Posterior vena cava (tissue), 2 donors: Measurements from ENCODE around the gene SEL1L. TPM values are rescaled to one million over a fixed set of nuclear protein-coding genes. Genes with fewer than 3 reads are reported as not detected.
A peak's percentile ranks its signal among the peaks of the same experiment; 100 is the strongest.
"Not testable (repeated sequence)": the region's sequence is repeated elsewhere in the genome, so short reads cannot be mapped to it uniquely, and the experiment has no call there.

Experiments used
- DNase-seq: peaks from one replicate; pipeline ENCODE4 v3.0.0-alpha.2; 2020; ENCODE audit warnings: low spot score
- intact Hi-C, 2 donors: fragments of 100-400 bp; cut with DNase I; formaldehyde crosslinking; loops; one replicate each; pipeline versions ENCODE4 v1.14.1 to v1.14.2; 2022 to 2023
- long read RNA-seq, 2 donors: library from polyadenylated mRNA; unstranded; transcript quantifications; one replicate each; pipeline ENCODE4 v2.0.0, GENCODE V29; 2020 to 2021
- total RNA-seq, 2 donors: library from RNA; stranded (reverse); fragmentation: NEBNext Ultra II Directional; extraction: Animal tissue kit (Norgen Biotek cat#: 25700); gene quantifications; one replicate each; pipeline ENCODE4 v1.2.1, GENCODE V29; 2021
- donor health status: DM: yes; HTN: yes; CAD: no.
- donor health status: DM: yes; HTN: yes; CAD: no.

The SEL1L gene
- total RNA-seq = 100 to 1,000 TPM in 1 of 2 donors, 10 to 100 TPM in 1; 97.5 to 103 TPM
- long read RNA-seq, donor 1, full-length matches to known transcripts = 7 of 20 reads
- long read RNA-seq, donor 1, partial matches to known transcripts = 2 of 20 reads
- long read RNA-seq, donor 1, other reads (novel, unspliced or antisense) = 11 of 20 reads
- long read RNA-seq, donor 2, full-length matches to known transcripts = 7 of 30 reads
- long read RNA-seq, donor 2, partial matches to known transcripts = 9 of 30 reads
- long read RNA-seq, donor 2, other reads (novel, unspliced or antisense) = 14 of 30 reads

GRCh38 chr14:81533536-81534343 lies at the start of gene SEL1L:
SEL1L (minus strand) TSS chr14:81533853; CDS start chr14:81533744, 109 bp downstream.
- DNase-seq = peak; percentile 100
- intact Hi-C loops = no loop called here

- no peak for DNase-seq
- intact Hi-C loops = no loop called here
Measured at GRCh38 chr14:81582420-81582819, 48.8 kb upstream of the SEL1L start.

GRCh38 chr14:81579115-81579514 lies 45.5 kb upstream of the SEL1L start:
- no peak for DNase-seq
- intact Hi-C loops = no loop called here

DNA sequence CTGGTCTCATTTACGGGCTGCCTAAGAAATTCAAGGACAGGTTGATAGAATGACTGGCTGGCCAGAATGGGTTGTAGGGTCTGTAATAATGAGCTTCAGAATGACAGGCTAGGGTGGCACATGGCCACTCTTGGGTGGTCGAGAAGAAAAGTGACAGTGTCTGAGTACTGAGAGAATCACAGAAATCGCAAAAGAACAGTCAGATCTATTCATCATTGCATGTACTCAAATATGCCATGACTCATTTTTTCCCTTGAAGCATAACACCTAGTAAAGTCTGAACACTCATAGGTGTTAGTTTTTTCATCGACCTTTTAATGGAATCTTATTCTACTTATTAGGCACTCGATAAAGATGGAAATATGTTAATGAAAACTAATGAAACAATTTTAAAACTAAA lies 37.8 kb upstream of the SEL1L start:
- intact Hi-C loops = loop anchor here in 1 of 2 donors (5.0 kb wide), 1 partner anchor 1211 kb away; no protein-coding TSS in a partner anchor

DNA sequence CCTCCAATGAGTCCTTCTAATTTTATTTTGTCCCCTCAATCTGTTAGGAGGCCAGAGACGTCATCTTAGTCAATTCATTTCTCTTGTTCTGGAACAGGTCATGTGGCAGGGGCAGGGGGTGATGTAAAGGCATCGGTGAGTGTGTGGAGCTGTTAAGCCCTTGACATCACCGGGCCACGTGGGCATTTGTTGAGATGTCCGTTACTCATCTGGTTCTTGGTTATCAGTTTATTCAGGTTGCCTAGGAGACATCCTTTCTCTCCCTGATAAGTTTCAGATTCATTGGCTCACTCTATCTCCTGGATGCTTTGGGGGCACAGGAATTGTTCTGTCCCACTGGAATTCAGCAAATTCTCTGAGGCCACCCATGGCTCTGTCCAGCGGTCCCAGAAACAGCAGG lies 33.6 kb upstream of the SEL1L start:
- intact Hi-C loops = no loop called here
- no peak for DNase-seq

More for the DNA sequence above, 37.8 kb upstream of the SEL1L start:
- no peak for DNase-seq

- intact Hi-C loops = no loop called here
- DNase-seq = no peak
Measured at GRCh38 chr14:81565441-81566290, 32.0 kb upstream of the SEL1L start.

DNA sequence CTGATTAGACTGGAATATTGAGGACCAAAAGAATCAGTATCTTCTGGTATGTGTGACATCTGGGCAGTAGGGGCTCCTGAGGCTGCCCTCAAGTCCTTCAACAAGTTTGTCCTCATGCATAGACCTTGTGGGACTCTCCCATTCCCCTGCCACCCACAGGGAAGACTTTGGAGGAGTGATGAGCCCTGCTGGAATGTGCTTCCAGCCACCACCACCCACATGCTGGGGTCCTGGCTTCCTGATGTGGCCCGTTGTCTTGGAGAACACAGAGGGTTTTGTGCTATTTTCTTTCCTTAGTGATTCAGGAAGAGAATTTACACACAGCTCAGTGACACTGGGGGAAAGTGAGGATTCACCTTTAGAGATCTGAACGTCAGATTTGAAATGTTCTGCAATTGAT lies 29.2 kb upstream of the SEL1L start:
- intact Hi-C loops = no loop called here
- DNase-seq = no peak

GRCh38 chr14:81561084-81561775 lies 27.6 kb upstream of the SEL1L start:
- no peak for DNase-seq
- intact Hi-C loops = no loop called here

DNA sequence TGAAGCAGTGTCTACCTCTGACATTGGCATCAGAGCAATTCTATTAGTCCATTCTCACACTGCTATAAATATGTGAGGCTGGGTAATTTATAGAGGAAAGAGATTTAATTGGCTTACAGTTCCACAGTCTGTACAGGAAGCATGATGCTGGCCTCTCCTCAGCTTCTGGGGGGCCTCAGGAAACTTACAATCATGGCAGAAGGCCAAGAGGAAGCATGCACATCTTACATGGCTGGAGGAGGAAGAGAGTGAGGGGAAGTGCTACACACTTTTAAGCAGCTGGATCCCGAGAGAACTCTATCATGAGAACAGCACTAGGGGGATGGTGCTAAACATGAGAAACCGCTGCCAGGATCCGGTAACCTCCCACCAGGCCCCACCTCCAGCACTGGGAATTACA lies 25.7 kb upstream of the SEL1L start:
- DNase-seq = no peak
- intact Hi-C loops = no loop called here

DNA sequence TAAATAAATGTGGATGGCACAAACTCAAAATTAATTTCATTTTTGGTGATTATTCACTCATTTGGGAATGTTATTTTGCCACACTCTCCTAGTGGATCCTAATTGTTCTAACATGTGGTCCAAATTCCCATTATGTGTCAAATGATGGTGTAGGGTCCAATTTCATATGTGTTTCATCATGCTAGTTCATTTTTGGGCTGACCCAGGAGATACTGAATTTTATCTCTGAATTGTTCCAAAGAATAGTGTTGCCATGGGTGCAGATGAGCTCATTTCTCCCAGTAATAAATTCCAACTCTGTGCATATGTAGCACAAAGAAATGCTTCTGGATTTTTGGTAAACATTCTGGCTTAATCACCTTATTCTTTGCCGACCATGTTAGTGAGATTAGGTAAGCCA lies 23.5 kb upstream of the SEL1L start:
- no peak for DNase-seq
- intact Hi-C loops = no loop called here

- no peak for DNase-seq
- intact Hi-C loops = no loop called here
Measured at GRCh38 chr14:81555684-81556083, 22.0 kb upstream of the SEL1L start.

- intact Hi-C loops = no loop called here
- no peak for DNase-seq
Measured at GRCh38 chr14:81555051-81555450, 21.4 kb upstream of the SEL1L start.

GRCh38 chr14:81551471-81551870 lies 17.8 kb upstream of the SEL1L start:
- DNase-seq = no peak
- intact Hi-C loops = no loop called here

- DNase-seq = no peak
- intact Hi-C loops = no loop called here
Measured at GRCh38 chr14:81550001-81550637, 16.5 kb upstream of the SEL1L start.

DNA sequence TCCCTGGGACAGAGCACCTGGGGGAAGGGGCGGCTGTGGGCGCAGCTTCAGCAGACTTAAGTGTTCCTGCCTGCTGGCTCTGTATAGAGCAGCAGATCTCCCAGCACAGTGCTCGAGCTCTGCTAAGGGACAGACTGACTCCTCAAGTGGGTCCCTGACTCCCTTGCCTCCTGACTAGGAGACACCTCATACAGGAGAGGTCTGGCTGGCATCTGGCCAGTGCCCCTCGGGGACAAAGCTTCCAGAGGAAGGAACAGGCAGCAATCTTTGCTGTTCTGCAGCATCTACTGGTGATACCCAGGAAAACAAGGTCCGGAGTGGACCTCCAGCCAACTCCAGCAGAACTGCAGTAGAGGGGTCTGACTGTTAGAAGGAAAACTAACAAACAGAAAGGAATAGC lies 7.6 kb upstream of the SEL1L start:
- intact Hi-C loops = not testable (repeated sequence)
- peak; percentile 59 for DNase-seq

GRCh38 chr14:81537193-81537592 lies 3.5 kb upstream of the SEL1L start:
- DNase-seq = no peak
- intact Hi-C loops = no loop called here

- DNase-seq = no peak
- intact Hi-C loops = no loop called here
Measured at GRCh38 chr14:81536241-81536771, 2.7 kb upstream of the SEL1L start.

DNA sequence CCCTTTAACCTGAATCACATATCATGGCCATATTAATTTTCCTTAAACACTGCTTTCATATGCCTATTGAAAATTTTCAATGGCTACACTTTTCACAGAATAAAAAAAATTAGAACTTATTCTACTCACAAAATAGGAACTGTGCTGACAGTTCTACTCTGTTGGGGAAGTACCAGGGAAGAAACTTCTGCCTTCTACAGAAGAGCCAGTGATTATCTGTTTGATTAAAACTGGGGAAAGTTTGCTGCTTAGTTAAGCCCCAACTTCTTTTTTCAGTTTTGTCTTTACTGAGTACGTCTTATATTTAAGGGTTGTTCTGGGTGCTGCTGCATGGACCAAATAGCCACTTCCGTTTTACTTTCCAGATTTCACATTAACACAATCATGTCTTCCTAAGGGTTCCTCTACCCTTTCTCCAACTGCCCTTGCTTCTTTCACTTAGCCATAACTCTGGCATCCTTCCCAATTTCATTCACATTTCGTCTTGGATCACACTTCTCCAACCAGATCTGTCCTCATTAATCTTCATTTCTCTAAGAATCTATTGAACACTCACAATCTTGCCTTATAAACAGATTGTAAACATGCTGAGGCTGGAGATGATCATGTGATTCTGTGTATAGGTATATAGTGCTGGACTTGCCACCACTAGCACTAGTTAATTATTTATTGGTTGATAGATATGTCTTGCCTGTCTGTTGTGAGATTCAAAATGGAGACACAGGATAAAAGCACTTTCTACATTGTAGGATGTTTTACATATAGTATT lies 1.9 kb upstream of the SEL1L start:
- intact Hi-C loops = no loop called here
- no peak for DNase-seq
